Progenitor cell of endocrine pancreas (in vitro differentiated cells): ENCODE data around the gene SLC2A13. TPM values are rescaled to one million over a fixed set of nuclear protein-coding genes. Genes with fewer than 3 reads are reported as not detected.

ENCODE experiments used
- DNase-seq: peaks from one replicate; pipeline ENCODE4 v3.0.0; 2021; ENCODE audit warnings: low spot score; ENCODE audit not compliant: unreplicated experiment
- H3K27ac Mint-ChIP-seq: 2 replicates; pipeline ENCODE4 v1.8.0; 2021; ENCODE audit warnings: mild to moderate bottlenecking, moderate library complexity, mixed read lengths
- H3K27me3 Mint-ChIP-seq: 2 replicates; pipeline ENCODE4 v1.8.0; 2021; ENCODE audit warnings: mixed read lengths
- H3K36me3 Mint-ChIP-seq: 2 replicates; pipeline ENCODE4 v1.8.0; 2022; ENCODE audit warnings: mixed read lengths; ENCODE audit not compliant: insufficient read depth
- H3K4me1 Mint-ChIP-seq: 2 replicates; pipeline ENCODE4 v1.8.0; 2021; ENCODE audit warnings: low read depth, mixed read lengths
- H3K4me3 Mint-ChIP-seq: 2 replicates; pipeline ENCODE4 v1.8.0; 2021; ENCODE audit warnings: low read depth, mild to moderate bottlenecking, moderate library complexity, mixed read lengths
- H3K9me3 Mint-ChIP-seq: 2 replicates; pipeline ENCODE4 v1.8.0; 2021; ENCODE audit warnings: low read depth, mixed read lengths
- CTCF ChIP-seq: fragments of 200-600 bp; sonication (generic); IDR thresholded peaks from one replicate; pipeline ENCODE4 v1.5.0; 2021; ENCODE audit warnings: antibody characterized with exemption, mild to moderate bottlenecking; ENCODE audit not compliant: unreplicated experiment
- total RNA-seq: library from RNA; stranded (reverse); gene quantifications from 2 replicates; pipeline ENCODE4 v1.2.1, GENCODE V29; 2021

The SLC2A13 gene
- total RNA-seq, 1 donor from 2014 or later: 7.4 TPM

- no peak overlapping the region for H3K27ac Mint-ChIP-seq
- no peak for DNase-seq
- no peaks in the 10 kb centered on the region for H3K4me1 Mint-ChIP-seq
- H3K9me3 Mint-ChIP-seq: no peaks in the 10 kb centered on the region
- TF ChIP-seq CTCF: no peak
- no peaks in the 10 kb centered on the region for H3K36me3 Mint-ChIP-seq
- no peaks in the 10 kb centered on the region for H3K27me3 Mint-ChIP-seq
- no peak overlapping the region for H3K4me3 Mint-ChIP-seq
Measured at GRCh38 chr12:39986674-39987073, 119.2 kb downstream of the SLC2A13 start.

- Mint-ChIP-seq H3K27ac (no peak overlapping the region), H3K36me3 (no peaks in the 10 kb centered on the region), H3K9me3 (no peaks in the 10 kb centered on the region), H3K4me1 (no peaks in the 10 kb centered on the region), H3K4me3 (no peak overlapping the region), H3K27me3 (no peaks in the 10 kb centered on the region)
- DNase-seq: no peak
- no peak for TF ChIP-seq CTCF
Measured at GRCh38 chr12:39984670-39985069, 121.2 kb downstream of the SLC2A13 start.

GRCh38 chr12:39975374-39975918, 130.4 kb downstream of the SLC2A13 start:
- no peak for DNase-seq
- H3K4me1 Mint-ChIP-seq: no peaks in the 10 kb centered on the region
- no peak overlapping the region for H3K27ac Mint-ChIP-seq
- H3K27me3 Mint-ChIP-seq: no peaks in the 10 kb centered on the region
- peaks cover 3% of the 10 kb centered on the region for H3K9me3 Mint-ChIP-seq
- H3K4me3 Mint-ChIP-seq: no peak overlapping the region
- no peak for TF ChIP-seq CTCF
- peaks cover under 1% of the 10 kb centered on the region for H3K36me3 Mint-ChIP-seq

- no peak for DNase-seq
- Mint-ChIP-seq H3K27me3 (no peaks in the 10 kb centered on the region), H3K27ac (no peak overlapping the region), H3K4me3 (no peak overlapping the region), H3K36me3 (peaks cover 4% of the 10 kb centered on the region), H3K9me3 (peaks cover 8% of the 10 kb centered on the region), H3K4me1 (no peaks in the 10 kb centered on the region)
- no peak for TF ChIP-seq CTCF
Measured at GRCh38 chr12:39972119-39972518, 133.8 kb downstream of the SLC2A13 start.

- no peak for TF ChIP-seq CTCF
- no peak overlapping the region for H3K4me3 Mint-ChIP-seq
- H3K27me3 Mint-ChIP-seq: no peaks in the 10 kb centered on the region
- H3K36me3 Mint-ChIP-seq: peaks cover 4% of the 10 kb centered on the region
- H3K27ac Mint-ChIP-seq: no peak overlapping the region
- no peak for DNase-seq
- no peaks in the 10 kb centered on the region for H3K4me1 Mint-ChIP-seq
- H3K9me3 Mint-ChIP-seq: peaks cover 8% of the 10 kb centered on the region
Measured at GRCh38 chr12:39971348-39971747, 134.5 kb downstream of the SLC2A13 start.
